Epidermal melanocyte (primary cell): ENCODE results near the gene LRIT2.

ENCODE experiments used
- DNase-seq: peaks from one replicate; pipeline ENCODE4 v3.0.0; 2011; ENCODE audit warnings: low spot score; ENCODE audit not compliant: insufficient read length

The LRIT2 gene

DNA sequence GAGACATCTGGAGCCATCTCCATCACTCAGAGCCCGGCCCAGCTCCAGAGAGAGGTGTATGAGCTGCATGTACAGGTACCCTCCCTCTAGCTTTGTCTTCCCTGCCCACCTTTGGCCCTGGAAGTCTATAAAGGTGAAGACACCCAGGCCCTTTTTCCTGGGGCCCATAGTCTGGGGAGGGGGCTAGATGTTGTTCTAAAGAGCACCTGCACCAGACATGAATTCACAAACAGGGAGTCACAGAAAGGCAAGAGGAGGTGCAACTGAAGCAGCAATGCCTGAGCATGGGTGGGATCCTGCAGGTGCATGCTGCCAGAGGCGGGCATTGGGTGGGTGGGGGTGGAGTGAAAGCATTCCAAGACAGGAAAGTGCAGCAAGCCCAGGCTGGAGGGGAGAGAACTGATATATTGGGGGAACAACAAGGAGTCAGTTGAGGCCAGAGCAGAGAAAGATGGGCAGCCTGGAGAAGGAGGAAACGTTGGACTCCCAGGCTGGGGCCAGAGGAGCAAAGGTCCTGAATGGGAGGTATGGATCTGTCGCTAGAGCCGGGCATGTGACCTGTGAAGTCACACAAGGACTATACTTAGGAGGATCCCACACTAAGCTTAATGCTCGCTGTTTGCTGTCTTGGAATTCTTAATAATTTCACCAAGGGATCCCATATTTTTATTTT is 19.4 kb downstream of the LRIT2 start:
- no peak for DNase-seq

DNA sequence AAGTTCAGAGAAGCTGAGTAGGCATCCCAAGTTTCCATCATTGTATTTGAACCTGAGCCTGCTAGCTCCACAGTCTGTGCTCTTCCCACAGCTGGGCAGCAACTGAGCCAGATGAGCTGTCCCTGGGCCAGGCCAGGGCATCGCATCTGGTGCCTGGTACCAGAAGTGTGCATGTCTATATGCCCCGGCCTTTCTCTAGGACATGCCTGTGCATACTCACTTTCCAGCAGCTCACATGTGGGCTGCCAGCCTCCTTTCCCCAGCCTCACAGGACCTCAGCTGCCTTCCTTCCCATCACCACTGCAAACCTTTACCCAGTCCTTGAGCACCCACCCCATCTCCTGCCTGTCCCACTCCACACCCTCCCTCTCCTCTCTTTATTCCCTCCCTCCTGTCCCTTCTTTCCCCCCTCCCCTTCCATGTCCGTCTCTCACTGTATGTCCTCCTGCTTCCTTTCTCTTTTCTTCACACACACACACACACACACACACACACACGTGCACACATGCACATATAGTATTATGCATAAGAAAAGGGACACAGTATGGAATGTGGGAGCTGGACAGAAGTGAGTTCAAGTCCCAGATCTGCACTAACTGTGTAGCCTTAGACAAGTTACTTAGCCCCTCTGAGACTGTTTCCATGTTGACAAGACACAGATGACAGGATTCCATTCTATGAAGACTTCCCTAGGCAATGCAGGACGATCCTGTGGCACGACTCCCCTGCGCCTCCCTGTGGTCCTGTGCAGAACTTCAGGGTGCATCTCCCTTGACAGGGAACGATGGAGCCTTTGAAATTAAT is 20.1 kb downstream of the LRIT2 start:
- peak; percentile 79 for DNase-seq

DNA sequence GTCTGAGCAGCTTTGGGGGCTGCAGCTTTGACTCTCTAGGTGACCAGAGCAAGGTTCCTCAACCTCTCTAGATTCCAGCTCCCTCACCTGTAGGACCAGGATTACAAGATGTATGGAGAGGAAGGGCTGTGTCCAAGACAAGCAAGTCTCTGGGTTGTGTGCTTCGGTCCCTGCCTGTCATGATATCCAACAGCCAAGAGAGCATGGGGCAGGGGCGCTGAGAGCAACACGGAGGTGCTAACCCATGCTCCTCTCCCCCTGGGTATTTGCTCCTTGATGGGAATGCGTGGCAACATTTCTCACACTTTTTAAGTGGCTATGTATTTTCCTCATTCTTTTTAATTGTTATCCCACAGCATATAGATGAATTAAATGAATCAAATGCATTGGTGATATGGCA is 20.7 kb downstream of the LRIT2 start:
- DNase-seq, result no peak

- no peak for DNase-seq
These were observed 21.2 kb downstream of the LRIT2 start for GRCh38 chr10:84204122-84204521.

- no peak for DNase-seq
These were observed 23.0 kb downstream of the LRIT2 start for GRCh38 chr10:84202349-84202748.

- DNase-seq, result no peak
These were observed 23.7 kb downstream of the LRIT2 start for GRCh38 chr10:84201682-84202081.

DNA sequence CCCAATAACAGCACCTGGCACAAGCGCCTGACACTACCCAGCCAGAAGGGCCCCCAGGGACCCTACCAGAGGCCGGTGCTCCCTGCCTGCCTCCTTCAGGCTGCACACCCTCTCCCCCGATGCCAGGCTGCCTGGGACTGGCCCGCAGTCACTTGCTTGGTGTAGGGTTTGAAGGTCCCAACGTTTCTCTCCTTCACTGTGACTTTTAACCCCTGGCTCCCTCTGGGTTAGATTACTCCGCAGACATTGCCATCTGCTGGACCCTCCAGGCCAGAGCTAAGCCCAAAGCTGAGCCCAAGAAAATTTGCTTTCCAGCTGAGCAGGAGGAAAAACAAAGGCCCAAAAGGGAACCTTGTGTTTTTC is 24.1 kb downstream of the LRIT2 start:
- no peak for DNase-seq

DNA sequence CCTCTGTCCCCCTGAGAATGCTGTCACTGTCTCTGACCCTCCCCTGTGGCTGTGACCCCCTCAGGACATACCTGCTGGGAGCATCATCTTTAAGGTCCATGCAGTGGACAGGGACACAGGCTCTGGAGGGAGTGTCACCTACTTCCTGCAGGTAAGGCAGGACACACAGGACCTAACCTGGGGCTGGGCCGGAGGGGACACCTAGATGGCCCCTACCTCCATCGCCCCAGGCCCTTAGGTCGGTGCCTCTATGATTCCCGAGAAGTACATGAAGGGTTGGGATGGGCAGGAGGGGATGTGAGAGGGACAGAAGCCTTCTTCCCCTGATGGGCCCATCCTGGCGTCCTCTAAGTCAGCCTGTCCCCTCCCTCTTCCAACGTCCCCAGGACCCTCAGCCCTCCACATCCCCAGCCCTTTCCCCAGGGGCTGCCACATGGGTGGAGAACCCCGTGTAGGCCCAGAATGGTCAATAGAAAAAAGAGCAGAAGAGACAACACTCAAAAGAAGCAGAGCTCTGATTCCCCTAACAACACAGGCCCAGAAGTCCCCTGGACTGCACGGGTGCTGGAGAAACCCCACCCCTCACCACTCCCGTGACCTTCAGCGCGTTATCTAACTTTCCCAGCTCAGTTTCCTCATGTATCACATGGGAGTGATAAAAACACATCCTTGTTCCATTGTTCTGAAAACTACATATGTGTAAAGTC is 24.7 kb downstream of the LRIT2 start:
- no peak for DNase-seq

GRCh38 chr10:84198206-84198915 is 27.0 kb downstream of the LRIT2 start:
- no peak for DNase-seq

- DNase-seq, result no peak
These were observed 27.7 kb downstream of the LRIT2 start for GRCh38 chr10:84197643-84198042.

DNA sequence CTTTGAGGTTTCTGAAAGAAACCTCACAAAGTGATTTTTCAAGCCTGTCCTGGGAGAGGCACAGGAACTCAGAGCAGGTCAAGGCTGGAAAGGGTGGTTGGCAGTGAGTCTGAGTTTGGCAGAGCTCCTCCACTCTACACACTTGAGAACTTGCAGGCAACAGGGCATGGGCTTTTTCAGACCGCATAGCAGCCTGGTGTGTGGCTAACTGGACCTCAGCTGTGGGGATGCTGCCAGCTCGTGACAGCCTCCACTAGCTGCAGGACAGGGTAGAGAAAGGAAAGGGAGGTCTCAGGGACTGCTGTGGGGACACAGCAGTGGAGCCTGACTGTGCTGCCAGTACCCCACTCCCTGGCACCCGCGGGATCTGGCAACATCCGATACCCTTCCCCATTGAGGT is 28.4 kb downstream of the LRIT2 start:
- no peak for DNase-seq

DNA sequence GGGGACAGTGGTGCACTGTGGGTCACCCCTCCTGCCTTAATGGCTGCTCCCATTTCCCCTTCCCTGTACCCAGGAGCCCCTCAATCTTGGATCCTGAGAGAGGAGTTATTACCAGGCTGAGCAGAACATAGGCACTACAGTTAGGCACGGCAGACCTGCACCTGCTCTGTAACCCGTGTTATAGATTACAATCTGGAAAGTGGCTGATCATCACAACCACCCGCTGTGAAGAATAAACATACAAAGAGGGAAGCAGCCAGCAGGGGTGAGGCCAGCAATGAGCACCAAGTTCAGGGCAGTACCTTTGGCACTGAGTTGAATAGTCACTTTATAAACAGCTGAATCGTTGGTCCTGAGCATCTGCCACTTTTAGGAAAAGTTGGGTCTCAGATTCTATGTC is 29.3 kb downstream of the LRIT2 start:
- DNase-seq, result no peak

GRCh38 chr10:84195044-84195830 is 30.1 kb downstream of the LRIT2 start:
- no peak for DNase-seq

GRCh38 chr10:84194424-84195043 is 30.8 kb downstream of the LRIT2 start, which contains the start of gene CDHR1:
TSS of gene CDHR1 (plus strand) at chr10:84194537. CDS start at chr10:84194761, 224 bp downstream.
- DNase-seq, result no peak

- DNase-seq, result no peak
These were observed 31.4 kb downstream of the LRIT2 start for GRCh38 chr10:84193846-84194423.

GRCh38 chr10:84193327-84193726 is 32.0 kb downstream of the LRIT2 start:
- DNase-seq, result no peak

DNA sequence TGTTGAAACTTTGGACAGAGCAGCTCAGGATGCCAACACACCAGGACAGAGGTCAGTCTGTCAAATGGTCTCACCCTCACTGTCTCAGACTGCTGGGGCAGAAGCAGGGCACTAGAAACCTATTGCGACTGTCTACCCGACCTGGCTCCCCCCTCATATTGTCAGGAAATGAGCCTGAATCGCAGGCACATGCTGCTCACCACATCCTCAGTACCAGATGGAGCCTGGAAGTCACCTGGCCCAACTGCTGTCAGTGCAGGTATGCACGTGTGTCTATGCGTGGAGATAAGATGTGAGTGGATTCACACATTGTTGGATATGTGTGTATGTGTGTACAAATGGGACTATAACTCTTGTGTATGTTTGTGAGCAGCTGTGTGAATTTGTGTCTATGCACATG is 34.2 kb downstream of the LRIT2 start:
- no peak for DNase-seq

DNA sequence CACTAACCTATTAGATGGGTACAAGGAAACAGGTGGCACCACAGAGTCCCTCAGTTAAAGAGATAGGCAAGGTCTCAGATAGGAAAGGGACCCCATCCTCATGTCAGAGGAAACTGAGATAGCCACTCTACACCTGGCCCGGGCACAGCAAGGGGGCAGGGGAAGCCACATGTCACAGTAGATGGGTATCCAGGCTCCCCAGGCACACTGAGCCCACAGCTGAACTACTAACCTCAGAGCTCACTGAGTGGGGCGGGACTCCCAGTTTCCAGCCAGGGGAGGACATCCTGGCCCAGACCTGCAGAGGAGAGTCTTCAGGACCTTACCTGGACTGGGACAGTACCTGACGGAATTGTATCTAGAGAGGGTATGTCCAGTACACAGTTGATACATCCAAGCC is 34.7 kb downstream of the LRIT2 start:
- no peak for DNase-seq

- DNase-seq, result no peak
These were observed 36.5 kb downstream of the LRIT2 start for GRCh38 chr10:84188815-84189214.

GRCh38 chr10:84185526-84186175 is 39.7 kb downstream of the LRIT2 start:
- DNase-seq, result peak; percentile 6
